Adipocyte (in vitro differentiated cells): Measurements from ENCODE around the gene THSD7B.
A peak's percentile ranks its signal among the peaks of the same experiment; 100 is the strongest.
"Not testable (repeated sequence)": the region's sequence is repeated elsewhere in the genome, so short reads cannot be mapped to it uniquely, and the experiment has no call there.

Experiments
- DNase-seq: peaks from one replicate; pipeline ENCODE4 v3.0.0-alpha.2; 2015; ENCODE audit warnings: low read depth
- H3K27me3 ChIP-seq: replicated peaks from 2 replicates; pipeline ENCODE4 v1.7.0; 2013; ENCODE audit warnings: mild to moderate bottlenecking, low read length, moderate library complexity; ENCODE audit not compliant: control insufficient read depth, insufficient read depth
- H3K36me3 ChIP-seq: 2 replicates; pipeline ENCODE4 v1.7.0; 2013; ENCODE audit warnings: low read length, mild to moderate bottlenecking, moderate library complexity; ENCODE audit not compliant: control insufficient read depth, insufficient read depth, severe bottlenecking
- H3K4me1 ChIP-seq: 2 replicates; pipeline ENCODE4 v1.7.0; 2013; ENCODE audit warnings: mild to moderate bottlenecking, low read length, moderate library complexity; ENCODE audit not compliant: control insufficient read depth, insufficient read depth
- H3K4me3 ChIP-seq: 2 replicates; pipeline ENCODE4 v1.7.0; 2013; ENCODE audit warnings: mild to moderate bottlenecking, low read length, moderate library complexity
- H3K9ac ChIP-seq: 2 replicates; pipeline ENCODE4 v1.7.0; 2013; ENCODE audit warnings: mild to moderate bottlenecking, low read length, moderate library complexity
- H3K9me3 ChIP-seq: 2 replicates; pipeline ENCODE4 v1.7.0; 2013; ENCODE audit warnings: mild to moderate bottlenecking, low read length, moderate library complexity; ENCODE audit not compliant: control insufficient read depth

Gene THSD7B

GRCh38 chr2:137302957-137303356, 537.6 kb downstream of the THSD7B start:
- Histone ChIP-seq H3K36me3 (no peaks in the 10 kb centered on the region), H3K4me1 (no peaks in the 10 kb centered on the region), H3K27me3 (no peaks in the 10 kb centered on the region), H3K9ac (no peak overlapping the region), H3K4me3 (no peak overlapping the region), H3K9me3 (peaks cover 3% of the 10 kb centered on the region)
- no peak for DNase-seq

- Histone ChIP-seq H3K4me3 (no peak overlapping the region), H3K9me3 (no peaks in the 10 kb centered on the region), H3K9ac (no peak overlapping the region), H3K4me1 (peaks cover 3% of the 10 kb centered on the region), H3K27me3 (no peaks in the 10 kb centered on the region), H3K36me3 (no peaks in the 10 kb centered on the region)
- no peak for DNase-seq
These were observed 550.7 kb downstream of the THSD7B start for GRCh38 chr2:137316075-137316474.

GRCh38 chr2:137321566-137321965, 556.2 kb downstream of the THSD7B start:
- no peak overlapping the region for H3K4me3 ChIP-seq
- H3K9ac ChIP-seq = no peak overlapping the region
- DNase-seq = no peak

GRCh38 chr2:137331562-137331961, 566.2 kb downstream of the THSD7B start:
- not testable (repeated sequence) for H3K4me1 ChIP-seq, H3K27me3 ChIP-seq, H3K4me3 ChIP-seq, H3K9me3 ChIP-seq, DNase-seq, H3K9ac ChIP-seq, H3K36me3 ChIP-seq

More at GRCh38 chr2:137321566-137321965, 556.2 kb downstream of the THSD7B start:
- H3K36me3 ChIP-seq = no peaks in the 10 kb centered on the region
- no peaks in the 10 kb centered on the region for H3K9me3 ChIP-seq
- H3K4me1 ChIP-seq = peaks cover 3% of the 10 kb centered on the region
- H3K27me3 ChIP-seq = no peaks in the 10 kb centered on the region

- DNase-seq = peak; percentile 1
- H3K4me1 ChIP-seq = peaks cover 4% of the 10 kb centered on the region
These were observed 568.2 kb downstream of the THSD7B start for GRCh38 chr2:137333386-137334165.

GRCh38 chr2:137336067-137336466, 570.7 kb downstream of the THSD7B start:
- Histone ChIP-seq H3K4me1 (peaks cover 4% of the 10 kb centered on the region), H3K9me3 (no peaks in the 10 kb centered on the region), H3K9ac (no peak overlapping the region), H3K27me3 (no peaks in the 10 kb centered on the region), H3K36me3 (no peaks in the 10 kb centered on the region), H3K4me3 (no peak overlapping the region)
- no peak for DNase-seq

More at GRCh38 chr2:137333386-137334165, 568.2 kb downstream of the THSD7B start:
- Histone ChIP-seq H3K9ac (no peak overlapping the region), H3K27me3 (no peaks in the 10 kb centered on the region), H3K4me3 (no peak overlapping the region), H3K36me3 (no peaks in the 10 kb centered on the region), H3K9me3 (no peaks in the 10 kb centered on the region)

GRCh38 chr2:137339051-137339450, 573.7 kb downstream of the THSD7B start:
- no peak for DNase-seq
- H3K36me3 ChIP-seq = no peaks in the 10 kb centered on the region
- H3K4me3 ChIP-seq = no peak overlapping the region
- H3K9me3 ChIP-seq = no peaks in the 10 kb centered on the region
- H3K9ac ChIP-seq = no peak overlapping the region
- H3K27me3 ChIP-seq = no peaks in the 10 kb centered on the region
- peaks cover under 1% of the 10 kb centered on the region for H3K4me1 ChIP-seq

GRCh38 chr2:137345994-137346393, 580.6 kb downstream of the THSD7B start:
- Histone ChIP-seq H3K9me3 (no peaks in the 10 kb centered on the region), H3K4me1 (peaks cover 25% of the 10 kb centered on the region), H3K9ac (peak overlapping the region; percentile 55), H3K4me3 (no peak overlapping the region), H3K36me3 (no peaks in the 10 kb centered on the region), H3K27me3 (no peaks in the 10 kb centered on the region)
- no peak for DNase-seq

- Histone ChIP-seq H3K27me3 (no peaks in the 10 kb centered on the region), H3K36me3 (no peaks in the 10 kb centered on the region), H3K9ac (no peak overlapping the region), H3K4me3 (peak overlapping the region; percentile 9), H3K4me1 (peaks cover 34% of the 10 kb centered on the region), H3K9me3 (no peaks in the 10 kb centered on the region)
- peak; percentile 3 for DNase-seq
These were observed 583.0 kb downstream of the THSD7B start for GRCh38 chr2:137348301-137348700.

GRCh38 chr2:137357634-137358033, 592.3 kb downstream of the THSD7B start:
- DNase-seq = no peak
- no peaks in the 10 kb centered on the region for H3K9me3 ChIP-seq
- H3K4me1 ChIP-seq = peaks cover 8% of the 10 kb centered on the region

GRCh38 chr2:137367361-137367760, 602.0 kb downstream of the THSD7B start:
- H3K4me3 ChIP-seq = no peak overlapping the region
- peaks cover 4% of the 10 kb centered on the region for H3K4me1 ChIP-seq
- no peaks in the 10 kb centered on the region for H3K27me3 ChIP-seq
- no peak overlapping the region for H3K9ac ChIP-seq
- DNase-seq = no peak
- peaks cover 11% of the 10 kb centered on the region for H3K9me3 ChIP-seq
- no peaks in the 10 kb centered on the region for H3K36me3 ChIP-seq

More at GRCh38 chr2:137357634-137358033, 592.3 kb downstream of the THSD7B start:
- no peak overlapping the region for H3K4me3 ChIP-seq
- H3K36me3 ChIP-seq = no peaks in the 10 kb centered on the region
- no peaks in the 10 kb centered on the region for H3K27me3 ChIP-seq
- H3K9ac ChIP-seq = no peak overlapping the region

GRCh38 chr2:137369106-137369505, 603.8 kb downstream of the THSD7B start:
- H3K4me3 ChIP-seq = no peak overlapping the region
- peaks cover 4% of the 10 kb centered on the region for H3K4me1 ChIP-seq
- peaks cover 4% of the 10 kb centered on the region for H3K9me3 ChIP-seq
- DNase-seq = no peak
- no peaks in the 10 kb centered on the region for H3K27me3 ChIP-seq
- no peaks in the 10 kb centered on the region for H3K36me3 ChIP-seq
- no peak overlapping the region for H3K9ac ChIP-seq
